Stimulated activated CD4-positive, alpha-beta T cell treated with anti-CD3 and anti-CD28 coated beads, TNF-alpha, amount 100 ng/mL, for 48 hours (primary cell): ENCODE measurements around the gene SLC35B4.
"Not testable (repeated sequence)": the region's sequence is repeated elsewhere in the genome, so short reads cannot be mapped to it uniquely, and the experiment has no call there.

Experiments
- DNase-seq, 3 donors: peaks; one replicate each; pipeline ENCODE4 v3.0.0-alpha.2; 2020; ENCODE audit warnings: low read depth in 3 of 3

SLC35B4 gene

DNA sequence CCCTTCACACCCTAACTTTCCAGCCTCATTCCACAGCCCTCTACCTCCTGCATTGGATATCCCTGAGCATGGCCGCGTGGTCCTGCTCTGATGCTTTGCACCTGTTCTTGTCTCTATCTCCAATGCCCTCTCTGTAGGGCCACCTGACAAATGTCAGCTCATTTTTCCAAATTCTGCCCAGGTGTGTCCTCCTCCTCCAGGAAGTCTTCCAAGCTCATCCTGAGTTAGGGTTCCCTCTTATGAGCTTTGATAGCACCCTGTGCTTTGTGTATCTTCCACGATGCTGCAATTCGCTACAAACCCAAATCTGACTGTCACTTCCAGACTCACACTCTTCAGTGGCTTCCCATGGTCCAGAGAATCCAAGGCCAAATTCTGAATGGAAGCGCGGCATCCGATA, 14.7 kb upstream of the SLC35B4 start:
- no peak for DNase-seq

DNA sequence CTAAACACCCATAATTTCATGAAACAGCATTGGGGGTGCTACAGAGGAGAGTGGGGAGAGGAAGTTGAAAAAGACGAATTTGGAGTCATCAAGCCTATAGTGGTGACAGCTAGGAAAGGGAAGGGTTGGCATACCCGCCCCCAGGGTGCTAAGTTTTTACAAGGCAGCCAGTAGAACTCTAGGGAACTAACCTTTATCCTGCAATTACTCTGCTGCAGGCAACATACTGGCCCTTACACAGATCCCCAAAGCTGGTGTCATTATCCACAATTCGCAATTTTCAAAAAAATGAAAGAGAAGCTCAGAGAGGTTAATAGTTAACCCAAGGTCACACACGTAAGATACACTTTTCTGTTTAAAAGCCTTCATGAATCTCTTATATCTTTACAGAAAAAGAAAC, 14.2 kb upstream of the SLC35B4 start:
- no peak for DNase-seq

DNA sequence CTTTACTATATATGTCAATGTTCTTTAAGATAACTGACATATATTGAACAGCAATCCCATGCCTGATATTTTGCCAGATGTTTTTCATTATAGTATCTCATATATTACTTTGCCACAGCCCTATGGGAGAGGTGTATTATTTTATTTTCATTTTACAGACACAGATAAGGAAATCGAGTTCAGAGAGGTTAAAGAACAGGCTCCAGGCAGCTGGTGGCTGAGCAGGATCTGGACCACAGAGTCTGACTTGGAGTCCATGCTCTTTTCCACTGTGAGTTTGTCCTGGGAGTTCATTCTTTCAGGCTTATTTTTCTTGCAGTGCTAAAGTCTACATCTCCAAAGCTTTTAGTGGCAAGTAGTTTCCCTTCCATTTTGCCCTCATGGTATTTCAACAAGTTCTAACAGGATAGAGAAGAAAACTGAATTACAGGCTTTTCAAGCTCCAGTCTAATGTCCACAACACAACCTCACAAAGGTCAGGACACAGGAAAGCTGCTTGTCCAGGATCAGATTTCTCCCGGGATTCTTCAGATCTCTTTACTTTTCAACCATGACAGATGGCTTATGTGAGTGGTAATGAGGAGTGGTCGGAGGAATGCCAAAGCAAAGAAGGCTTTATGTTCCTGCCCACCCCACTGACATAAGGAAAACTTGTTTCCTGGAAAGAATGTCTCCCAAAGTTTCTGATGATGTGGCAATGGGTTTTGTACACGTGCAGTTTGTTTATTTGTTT, 13.1 kb upstream of the SLC35B4 start:
- DNase-seq = no peak

DNA sequence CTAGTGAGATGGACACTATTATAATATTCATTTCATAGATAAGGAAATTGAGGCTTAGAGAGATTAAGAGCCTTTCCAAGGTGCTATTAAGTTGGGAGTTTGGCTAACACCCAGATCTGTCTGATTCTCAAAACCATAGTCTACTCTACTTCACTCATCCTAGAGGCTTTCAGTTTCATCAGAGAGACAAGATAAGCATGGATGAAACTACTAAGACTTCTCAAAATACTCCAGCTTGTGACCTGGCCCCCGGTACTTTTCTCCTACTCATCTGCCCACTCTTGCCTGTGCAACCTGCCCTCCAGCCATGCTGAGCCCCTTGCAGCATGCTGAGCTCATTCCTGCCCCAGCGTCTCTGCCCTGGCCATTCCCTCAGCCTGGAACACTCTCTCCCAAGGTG, 12.2 kb upstream of the SLC35B4 start:
- no peak for DNase-seq

DNA sequence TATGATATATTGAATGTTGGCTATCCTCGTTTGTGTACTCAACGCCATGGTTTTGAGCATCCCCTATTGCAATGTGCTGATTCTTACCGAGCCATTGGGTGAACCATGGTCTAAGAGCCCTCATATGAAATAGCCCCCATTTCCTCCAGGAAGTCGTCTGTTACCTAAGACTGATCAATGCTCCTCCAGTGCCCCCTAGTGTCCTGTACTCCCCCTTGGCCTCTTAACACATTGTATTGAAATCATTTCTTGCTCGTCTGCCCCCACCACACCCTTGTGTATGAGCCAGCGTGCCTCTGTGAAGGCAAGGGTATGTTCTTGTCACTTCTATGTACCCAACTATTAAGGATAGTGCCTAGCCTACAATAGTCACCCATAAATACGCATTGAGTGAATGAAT, 11.2 kb upstream of the SLC35B4 start:
- DNase-seq = peak; percentile 8 to 36 (median 20)

DNA sequence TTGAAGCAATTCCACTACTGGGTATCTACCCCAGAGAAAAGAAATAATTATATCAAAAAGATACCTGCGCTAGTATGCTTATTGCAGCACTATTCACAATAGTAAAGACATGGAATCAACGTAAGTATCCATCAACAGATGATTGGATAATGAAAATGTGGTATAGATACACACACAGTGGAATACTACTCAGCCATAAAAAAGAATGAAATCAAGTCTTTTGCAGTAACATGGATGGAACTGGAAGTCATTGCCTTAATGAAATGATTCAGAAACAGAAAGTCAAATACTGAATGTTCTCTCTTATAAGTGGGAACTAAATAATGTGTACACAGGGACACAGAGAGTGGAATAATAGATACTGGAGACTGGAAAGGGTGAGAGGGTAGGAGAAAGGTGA, 7.4 kb upstream of the SLC35B4 start:
- DNase-seq = no peak

DNA sequence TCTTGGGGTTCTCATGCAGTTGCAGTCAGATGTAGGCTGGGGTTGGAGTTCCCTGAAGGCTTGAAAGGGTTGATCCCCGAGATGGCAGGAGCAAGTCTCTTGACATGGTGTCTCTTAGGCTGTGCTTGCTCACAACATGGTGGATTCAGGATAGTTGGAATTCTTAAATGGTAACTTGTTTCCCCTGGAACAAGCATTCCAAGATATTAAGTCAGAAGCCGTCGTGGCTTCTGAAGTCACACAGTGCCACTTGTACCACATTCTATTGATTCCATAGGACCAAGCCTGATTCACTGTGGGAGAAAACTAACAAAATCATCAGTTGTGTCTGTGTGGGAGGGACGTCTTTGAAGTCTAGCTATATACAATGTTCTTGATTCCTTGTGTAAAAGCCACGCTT, 3.5 kb upstream of the SLC35B4 start:
- DNase-seq = no peak

DNA sequence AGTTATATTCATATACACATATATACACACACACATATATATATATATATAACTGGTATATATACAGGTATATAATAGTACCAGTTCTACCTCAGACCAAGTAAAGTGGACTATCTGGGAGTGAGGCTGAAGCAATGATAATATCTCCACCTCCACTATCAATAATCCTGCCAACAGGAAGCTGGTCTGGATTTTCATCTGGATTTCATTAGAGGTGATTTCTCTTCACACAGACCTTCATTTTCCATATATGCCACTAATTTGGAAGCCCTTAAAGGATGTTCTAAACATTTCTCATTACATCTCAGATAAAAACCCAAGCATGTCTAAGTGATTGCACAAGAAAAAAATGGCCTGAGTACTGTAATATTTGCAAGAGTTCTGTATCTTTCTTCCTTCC, 1.7 kb upstream of the SLC35B4 start:
- no peak for DNase-seq

DNA sequence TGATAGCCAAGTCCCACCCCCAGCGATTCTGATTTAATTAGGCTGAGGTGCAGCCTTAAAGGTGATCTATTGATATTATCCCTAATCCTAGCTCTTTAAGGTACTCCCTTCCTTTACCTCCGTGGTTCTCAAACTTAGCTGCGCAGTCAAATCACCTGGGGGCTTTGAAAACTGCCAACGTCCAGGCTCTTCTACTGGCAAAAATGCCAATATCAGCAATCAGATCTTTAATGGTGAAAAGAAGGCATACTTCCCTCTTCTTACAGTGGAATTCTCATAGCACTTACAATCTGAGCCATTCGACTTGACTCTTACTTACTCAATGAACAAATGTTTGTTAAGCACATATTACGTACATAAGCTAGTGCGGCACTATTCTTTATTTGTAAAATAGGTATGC, 704 bp upstream of the SLC35B4 start:
- DNase-seq = no peak

DNA sequence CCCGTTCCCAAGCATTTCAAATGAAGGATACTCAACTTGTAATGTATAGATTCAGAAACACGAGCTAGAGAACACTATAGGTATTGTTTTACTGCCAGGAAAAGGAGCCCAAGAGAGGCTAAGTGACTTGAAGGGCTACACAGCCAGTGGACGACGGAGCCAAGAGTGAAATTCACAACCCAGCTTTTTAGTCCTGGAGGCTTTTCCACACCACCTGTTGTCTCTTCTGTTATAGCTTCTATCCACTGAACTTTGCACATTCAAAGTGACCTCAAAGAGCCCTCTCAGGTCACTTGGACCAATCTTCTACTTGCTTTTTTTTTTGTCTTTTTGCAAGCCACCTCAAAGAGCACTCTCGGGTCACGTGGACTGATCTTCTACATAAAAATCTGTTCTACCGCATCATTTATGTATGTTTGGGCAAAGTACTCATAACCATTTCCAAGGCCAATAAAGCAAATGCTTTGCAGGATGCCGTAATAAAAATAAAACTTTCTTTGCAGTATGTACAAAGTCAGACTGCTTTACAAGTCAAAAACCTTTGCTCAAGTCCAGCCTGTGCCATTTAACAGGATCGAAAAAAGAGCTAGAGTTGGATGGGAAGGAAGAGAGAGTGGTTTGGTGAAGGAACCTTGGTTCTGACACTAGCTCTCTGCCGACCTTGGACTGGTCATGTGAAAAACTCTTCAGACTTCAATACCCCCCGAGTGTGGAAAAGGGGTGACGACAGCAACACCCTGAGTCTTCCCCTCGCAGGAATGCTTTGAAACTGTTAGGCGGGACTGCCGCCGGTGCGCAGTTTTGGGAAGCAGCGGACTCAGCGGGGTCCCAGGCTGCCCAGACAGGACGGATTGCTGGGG, 821 bp downstream of the SLC35B4 start:
- DNase-seq = no peak

DNA sequence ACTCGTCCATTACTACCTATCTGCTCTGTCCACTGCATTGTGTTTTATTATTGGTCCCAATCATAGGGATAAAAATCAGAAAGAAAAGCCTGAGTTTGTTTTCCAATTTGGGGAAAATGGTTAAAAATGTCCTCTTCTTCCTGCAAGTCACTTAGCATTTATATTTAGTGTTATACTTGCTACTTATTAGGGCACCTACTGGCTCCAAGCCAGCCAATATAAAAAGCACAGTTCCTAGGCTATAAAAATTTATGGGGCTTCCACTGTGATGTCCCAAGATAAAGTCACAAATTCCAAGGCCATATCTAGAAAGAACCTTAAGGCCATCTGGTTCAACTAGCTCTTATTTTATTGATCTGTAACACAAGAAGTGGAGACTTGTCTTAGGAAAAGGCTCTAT, 3.2 kb downstream of the SLC35B4 start:
- no peak for DNase-seq

DNA sequence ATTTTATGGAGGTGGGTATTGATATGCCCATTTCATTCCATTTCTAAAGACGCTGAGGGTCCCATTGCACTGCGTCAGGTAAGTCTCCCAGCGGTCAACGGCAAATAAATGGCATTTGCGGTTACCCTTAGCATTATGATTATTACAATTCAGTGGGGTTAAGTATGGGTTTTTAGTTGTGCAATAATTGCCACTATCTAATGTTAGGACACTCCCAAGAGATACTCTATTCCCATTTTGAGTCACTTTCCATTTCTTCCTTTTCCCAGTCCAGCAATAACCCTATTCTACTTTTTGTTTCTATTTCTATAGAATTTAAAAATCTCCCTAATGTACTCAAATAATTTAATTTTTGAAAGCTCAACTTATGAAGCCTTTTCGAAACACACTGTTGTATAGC, 4.0 kb downstream of the SLC35B4 start:
- DNase-seq = no peak

DNA sequence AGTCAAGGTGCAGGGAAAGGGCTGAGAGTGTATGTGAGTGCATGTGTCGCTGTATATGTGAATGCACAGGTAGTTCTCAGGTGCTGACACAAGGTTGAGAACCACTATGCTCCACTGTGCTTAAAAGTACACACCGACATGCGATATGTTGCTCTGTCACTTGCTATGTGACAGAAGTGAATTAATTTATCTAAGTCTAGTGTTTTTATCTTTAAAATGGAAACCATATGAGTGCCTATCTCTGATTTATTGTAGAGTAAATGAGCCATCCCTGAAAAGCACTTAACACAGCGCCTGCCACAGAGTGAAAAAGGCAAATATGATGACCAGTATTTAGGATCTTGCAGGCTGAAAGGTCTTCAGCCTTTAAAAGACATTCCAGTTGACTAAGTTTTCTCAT, 4.9 kb downstream of the SLC35B4 start:
- DNase-seq = no peak

DNA sequence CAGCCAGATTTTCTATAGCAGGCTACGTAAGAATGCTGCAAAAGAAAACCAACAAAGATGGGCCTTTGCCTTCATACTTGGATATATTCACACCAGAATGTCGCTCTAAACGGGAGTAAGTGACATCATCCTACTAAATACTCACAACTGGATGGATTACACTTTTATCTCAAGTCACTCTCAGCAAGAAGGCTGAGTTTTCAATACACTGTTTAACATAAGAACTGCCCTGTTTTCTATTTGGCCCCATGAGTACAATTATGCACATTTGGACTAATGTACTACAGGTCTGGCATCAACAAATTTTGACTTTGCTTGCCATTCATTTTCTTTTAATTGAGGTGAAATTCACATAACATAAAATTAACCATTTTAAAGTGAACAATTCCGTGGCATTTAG, 8.2 kb downstream of the SLC35B4 start:
- DNase-seq = no peak

DNA sequence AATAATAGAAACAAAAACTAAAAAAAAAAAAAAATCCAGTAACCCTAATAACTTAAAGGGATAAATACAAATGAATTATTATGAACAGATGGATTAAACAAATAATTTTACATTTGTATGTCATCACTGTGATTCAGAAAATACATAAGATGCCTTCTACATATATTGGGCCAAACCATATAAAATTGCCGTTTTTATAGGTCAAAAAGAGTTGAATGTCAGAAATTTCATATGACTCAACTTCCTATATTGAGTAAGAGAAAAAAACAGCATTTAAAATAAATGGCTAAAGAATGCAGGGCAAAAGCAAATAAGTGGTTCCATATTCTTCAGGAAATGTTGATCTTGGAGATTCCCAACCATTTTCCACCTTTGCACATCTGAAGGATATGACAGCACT, 9.4 kb downstream of the SLC35B4 start:
- no peak for DNase-seq

DNA sequence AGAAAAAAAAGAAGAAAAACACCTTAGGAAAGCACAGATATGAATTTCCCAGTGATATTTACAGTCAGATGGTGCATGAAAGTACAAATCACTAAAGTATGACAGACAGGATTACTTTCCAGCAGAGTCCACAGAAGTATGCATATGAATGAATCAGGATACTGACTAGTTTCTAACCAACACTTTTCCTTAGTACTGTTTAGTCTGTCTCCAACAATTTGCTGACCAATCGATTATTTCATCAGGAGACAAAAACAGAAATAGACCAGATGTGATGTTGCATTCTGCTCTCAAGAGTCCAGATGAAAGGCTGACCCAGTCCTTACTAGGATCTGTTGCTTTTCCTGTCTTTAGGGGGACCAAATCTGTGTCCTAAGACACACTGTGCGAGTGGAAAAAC, 14.6 kb downstream of the SLC35B4 start:
- no peak for DNase-seq

DNA sequence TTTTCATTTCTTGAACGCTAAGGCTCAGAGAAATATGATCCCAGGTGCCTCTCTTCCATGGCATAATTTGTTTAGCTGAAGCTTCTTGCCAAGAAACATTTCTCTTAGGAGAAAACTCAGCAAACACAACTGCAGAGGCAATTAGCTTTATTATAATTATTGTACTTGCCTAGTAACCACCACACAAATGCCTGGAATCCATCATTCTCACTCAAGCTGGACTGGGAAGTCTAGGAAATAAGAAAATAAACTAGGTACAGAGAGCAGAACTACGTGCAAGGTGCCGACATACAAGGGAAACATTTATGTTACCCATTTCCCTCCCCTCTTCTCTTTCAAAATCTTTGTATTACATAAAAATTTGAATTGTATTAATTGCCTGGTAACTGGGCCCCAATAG, 15.1 kb downstream of the SLC35B4 start:
- DNase-seq = no peak

DNA sequence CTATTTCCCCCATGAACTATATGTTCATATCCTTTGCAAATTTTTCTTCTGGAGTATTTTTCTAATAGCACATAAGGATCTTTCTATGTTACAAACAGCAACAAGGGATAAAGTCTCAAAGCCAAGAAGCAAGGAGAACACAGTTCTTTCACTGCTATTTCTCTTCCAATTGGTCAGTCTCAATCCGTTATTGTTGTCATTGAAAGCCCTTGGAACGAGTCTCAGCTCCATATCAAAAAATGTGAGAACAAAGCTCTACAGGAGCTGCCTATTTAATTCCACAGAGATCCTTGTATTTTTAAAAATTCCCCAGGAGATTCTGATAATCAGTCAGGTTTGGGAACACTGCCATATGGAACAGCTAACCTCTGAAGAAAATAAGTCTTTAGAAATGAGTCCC, 15.7 kb downstream of the SLC35B4 start:
- no peak for DNase-seq

DNA sequence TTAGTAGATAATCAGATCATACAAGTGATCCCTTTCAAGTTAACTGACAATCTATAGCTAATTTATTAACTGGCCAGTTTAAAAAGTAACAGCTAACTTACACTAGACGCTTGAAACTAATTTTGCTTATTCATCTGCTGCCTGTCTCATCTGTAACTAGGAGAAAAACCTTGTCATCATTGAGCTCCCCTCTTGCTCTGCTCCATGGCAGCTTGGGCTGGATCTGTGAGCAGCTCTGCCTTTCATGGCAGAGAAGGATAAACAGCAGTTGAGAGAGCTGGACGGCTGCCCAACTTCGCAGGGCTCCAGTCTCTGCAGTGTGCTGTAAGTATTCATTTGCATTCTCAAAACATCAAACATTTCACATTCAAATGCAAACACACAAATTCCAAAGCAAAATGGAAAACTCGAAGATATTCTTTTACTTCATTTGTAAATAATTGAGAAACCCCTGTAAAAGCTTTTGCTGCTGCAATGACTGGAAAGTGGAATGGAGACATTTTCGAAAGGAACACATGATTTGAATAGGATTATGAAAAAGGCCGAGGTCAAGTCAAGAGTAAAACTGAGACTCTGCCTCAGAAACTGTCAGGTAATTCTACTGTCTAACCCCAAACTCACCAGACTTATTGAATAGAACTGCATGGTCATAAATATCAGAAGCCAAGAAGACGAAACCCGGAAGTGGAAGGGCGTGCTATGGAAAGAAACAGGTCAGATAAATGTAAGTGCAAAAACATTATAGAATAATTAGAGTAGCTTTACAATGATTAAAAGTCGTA, 17.6 kb downstream of the SLC35B4 start:
- DNase-seq = no peak

DNA sequence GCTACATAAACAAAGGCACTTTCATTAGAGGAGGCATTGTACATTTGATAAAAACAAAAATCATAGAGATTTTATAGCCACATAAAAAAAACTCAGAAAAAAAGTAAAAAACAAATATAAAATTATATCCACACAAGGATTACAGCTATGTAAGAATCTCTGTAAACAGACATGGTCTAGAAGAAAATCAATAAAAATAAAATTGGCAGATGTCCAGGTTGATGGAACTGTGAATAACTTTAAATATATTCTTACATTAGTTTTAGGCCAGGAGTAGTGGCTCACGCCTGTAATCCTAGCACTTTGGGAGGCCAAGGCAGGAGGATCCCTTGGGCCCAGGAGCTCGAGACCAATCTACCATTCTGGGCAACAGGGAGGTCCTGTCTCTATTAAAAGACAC, 19.2 kb downstream of the SLC35B4 start:
- DNase-seq = no peak

DNA sequence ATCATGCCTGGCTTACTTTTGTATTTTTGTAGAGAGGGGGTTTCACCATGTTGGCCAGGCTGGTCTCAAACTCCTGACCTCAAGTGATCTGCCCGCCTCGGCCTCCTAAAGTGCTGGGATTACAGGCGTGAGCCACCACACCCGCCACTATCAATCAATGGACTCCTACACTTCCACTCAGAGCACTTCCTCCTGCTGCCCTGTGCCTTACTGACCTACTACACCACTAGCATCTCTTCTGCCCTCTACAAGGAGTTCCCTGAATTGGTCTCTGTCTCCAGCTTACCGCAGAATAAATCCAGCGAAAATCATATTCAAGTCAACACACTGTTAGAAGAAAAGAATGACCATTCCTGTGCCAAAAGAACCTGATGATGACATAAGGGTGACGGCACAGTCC, 20.7 kb downstream of the SLC35B4 start:
- not testable (repeated sequence) for DNase-seq

DNA sequence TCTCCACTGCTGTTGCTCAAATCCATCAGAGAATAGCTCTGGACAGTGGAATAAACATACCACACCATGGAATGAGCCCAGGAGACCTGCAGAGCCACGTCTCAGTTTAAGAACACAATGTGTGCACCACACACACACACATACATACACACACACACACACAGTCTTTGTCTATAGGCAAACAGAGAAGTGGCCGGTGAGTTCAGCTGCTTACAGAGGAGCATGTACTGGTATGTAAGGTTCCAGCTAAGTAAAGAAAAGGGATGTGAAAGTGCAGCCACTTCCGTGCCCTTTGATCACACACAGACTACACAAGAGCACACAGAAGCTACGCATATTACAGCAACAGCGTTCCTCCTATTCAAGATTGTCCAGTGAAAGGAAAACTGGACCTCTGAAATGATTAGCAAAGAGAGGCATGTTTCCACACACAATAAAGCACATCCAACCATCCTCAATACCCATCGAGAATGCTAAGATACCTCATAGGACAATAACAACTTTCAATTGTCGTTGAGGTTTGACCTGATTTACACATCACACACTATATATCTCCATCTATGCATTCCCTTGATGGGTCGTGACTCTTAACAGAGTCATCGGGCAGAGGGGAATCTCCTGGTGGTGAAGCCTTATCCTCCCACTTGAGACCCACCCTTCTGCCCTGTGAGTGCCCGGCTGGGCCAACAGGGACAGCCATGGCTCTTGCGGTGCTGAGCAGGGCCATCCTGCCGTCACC, 23.6 kb downstream of the SLC35B4 start:
- DNase-seq = no peak
